ENCODE results near the gene HLA-F.
A peak's percentile ranks its signal among the peaks of the same experiment; 100 is the strongest.

Gene HLA-F

DNA sequence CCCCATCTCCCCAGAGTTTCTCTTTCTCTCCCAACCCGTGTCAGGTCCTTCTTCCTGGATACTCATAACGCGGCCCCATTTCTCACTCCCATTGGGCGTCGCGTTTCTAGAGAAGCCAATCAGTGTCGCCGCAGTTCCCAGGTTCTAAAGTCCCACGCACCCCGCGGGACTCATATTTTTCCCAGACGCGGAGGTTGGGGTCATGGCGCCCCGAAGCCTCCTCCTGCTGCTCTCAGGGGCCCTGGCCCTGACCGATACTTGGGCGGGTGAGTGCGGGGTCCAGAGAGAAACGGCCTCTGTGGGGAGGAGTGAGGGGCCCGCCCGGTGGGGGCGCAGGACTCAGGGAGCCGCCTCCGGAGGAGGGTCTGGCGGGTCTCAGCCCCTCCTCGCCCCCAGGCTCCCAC, at the start of gene HLA-F:
Gene HLA-F, plus strand, starts transcription at position 173 of the 404 bp plus-strand sequence. Its CDS starts 30 bp downstream, at position 203.
- DNase-seq: peak; percentile 69

DNA sequence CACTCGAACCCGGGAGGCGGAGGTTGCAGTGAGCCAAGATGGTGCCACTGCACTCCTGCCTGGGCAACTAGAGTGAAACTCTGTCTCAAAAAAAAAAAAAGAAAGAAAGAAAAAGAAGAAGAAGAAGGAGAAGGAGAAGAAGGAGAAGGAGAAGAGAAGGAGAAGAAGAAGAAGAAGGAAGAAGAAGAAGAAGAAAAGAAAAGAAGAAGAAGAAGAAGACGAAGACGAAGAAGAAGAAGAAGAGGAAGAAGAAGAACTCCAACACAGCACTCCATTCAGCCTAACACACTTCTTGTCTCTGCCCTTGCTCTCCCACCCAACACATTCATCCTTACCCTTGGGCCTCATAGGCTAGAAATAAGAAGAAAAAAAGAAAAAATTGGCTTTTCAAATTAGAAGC, 49.2 kb upstream of the HLA-F start:
- DNase-seq: no peak

DNA sequence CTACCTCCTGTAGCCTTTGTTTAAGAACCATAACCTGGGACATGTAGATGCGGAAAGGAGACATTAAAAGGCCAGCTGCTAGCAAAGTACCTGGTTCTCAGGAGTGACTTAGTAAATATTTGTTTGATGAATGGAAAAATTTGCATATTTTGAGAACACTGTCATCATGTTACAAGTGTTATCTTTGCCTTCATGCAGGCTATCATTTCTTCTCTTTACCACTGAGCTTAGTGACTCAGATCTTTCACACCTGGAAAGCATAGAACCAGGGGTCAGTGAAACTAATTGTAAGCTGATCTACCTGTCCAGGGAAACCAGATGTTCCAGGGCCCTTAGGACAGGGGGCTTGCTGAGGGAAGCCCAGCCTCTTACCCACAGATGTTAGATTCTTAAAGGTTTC, 47.7 kb upstream of the HLA-F start:
- DNase-seq: no peak

DNA sequence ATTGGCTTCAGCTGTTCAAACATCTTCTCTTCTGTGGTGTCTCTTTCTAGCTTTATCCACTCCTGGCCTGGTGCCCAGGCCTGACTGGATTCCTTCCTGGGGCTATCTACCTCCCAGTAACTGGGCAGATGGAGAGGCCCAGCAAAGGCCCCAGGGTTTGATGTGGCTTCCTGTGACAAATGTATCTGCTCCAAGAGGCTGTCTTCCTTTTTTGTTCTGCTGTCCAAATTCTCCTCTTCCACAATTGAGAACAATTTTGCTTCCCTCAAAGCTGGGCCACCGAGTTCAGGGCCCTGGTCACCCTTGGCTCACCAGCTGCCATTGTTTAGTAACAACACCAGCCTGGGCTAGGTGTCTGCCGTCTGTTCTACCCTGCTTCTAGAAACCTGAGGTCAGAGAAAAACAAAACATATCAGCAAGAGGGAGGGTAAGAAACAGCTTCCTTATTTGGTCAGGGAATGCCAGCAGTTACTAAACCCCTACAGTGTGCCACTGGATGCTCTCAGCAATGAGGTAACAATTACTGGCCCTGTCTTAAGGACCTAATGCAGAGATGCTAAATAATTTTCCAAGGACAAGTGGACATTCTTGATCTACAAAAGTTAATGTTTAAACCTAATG, 46.1 kb upstream of the HLA-F start:
- no peak for DNase-seq

DNA sequence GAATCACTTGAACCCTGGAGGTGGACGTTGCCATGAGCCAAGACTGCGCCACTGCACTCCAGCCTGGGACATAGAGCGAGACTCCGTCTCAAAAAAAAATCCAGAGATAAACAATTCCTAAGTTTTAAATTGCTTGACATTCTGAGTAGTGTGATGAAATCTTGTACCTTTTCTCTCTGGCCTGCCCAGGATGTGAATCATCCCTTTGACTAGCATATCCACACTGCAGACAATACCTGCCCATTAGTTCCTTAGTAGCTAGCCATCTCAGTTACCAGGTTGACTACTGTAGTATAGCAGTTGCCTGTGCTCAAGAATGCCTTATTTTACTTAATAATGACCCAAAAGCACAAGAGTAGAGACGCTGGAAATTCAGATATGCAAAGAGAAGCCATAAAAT, 45.1 kb upstream of the HLA-F start:
- DNase-seq: no peak

DNA sequence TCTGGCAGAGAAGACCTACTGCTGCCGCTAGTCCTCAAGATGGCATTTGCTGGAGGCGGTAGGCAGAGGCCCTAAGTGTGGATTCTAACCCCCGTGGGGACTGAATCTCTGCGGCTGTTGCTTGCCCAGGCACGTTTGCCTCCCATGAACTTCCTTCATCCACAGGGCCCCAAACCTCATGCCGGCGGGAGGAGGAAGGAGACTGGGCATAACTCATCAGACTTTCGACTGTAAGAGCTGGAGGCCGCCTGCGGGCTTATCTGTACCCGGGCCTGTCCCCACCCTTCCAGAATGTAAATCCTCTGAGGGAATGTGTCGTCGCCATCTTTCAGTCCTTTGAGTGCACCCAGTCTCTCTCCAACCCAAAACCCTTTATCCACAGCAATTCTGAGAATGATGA, 43.3 kb upstream of the HLA-F start:
- DNase-seq: no peak

DNA sequence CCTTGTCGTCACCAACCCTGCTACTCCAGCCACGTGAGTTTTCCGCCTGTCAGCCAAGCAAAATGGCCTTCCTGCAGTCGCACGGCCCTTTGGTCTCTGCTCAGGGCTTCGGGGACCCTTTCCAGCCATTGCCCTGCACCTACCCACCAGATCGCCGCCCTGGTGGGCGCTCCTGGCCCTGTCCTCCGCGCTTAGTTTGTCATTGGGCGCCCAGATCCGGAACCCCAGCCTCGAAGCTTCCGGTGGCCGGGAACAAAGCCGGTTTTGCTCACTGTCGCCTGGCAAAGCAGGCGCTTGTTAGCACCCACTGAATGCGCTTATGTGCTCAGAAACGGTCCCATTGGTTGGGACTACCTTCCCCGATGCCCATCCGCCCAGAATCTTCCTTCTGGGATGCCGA, 42.8 kb upstream of the HLA-F start:
- DNase-seq: no peak

DNA sequence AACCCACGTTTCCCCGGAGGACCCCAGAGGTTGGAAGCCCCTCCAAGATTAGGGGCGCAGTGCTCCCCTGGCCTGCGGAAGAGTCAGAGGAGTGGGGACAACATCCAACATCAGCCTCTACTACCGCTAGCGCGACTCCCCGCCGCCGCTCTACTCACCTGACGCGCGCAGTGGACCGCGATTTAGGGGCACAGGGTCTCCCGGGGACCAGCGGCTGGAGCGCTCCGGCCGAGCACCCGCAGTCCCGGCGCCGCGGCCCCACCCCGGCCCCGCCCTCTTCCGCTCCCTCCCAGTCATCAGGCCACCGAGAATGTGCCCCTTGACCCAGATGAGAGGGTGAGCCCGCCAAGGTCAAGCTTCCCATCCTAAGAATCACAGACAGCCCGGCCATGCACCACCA, 42.3 kb upstream of the HLA-F start, which contains the start of gene ZFP57:
Gene ZFP57, minus strand, starts transcription at position 249 of the 400 bp plus-strand sequence. CDS start 4,149 bp downstream, outside the sequence.
- no peak for DNase-seq

DNA sequence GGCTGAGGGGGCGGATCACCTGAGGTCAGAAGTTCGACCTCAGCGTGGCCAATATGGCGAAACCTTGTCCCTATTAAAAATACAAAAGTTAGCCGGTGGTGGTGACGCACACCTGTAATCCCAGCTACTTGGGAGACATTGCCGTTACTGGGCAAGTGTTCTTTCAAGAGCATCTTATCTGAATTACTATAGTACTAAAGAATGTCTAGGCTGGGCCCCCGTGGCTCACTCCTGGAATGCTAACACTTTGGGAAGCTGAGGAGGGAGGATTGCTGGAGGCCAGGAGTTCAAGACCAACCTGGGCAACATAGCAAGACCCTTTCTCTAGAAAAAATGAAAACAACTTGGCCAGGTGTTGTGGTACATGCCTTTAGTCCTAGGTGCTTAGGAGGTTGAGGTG, 41.4 kb upstream of the HLA-F start:
- DNase-seq: no peak

DNA sequence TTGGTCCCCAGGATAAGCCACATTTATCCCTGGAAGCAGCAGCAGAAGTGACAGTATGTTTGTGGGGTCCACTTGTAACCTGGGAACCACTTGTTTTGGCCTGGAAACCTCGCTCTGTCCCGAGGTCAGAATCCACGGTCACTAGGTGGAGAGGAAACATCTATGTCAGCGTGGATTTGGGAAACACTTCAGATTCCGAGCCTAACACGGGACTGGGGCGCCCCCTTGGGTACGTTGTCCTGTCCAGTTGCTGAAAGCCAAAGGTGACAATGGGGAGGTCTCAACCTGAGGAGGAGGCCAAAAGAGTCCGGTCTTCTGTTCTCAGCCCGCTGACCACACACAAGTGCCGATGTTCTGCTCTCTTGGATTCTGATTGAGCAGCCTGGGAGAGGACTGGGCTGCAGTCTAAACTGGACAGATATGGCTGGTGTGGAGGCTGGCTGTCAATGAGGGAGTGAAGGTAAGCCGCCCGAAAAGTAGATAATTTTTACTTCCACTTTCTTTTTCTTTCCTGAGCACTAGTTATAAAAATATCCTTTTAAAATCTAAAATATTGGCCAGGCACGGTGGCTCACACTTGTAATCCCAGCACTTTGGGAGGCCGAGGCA, 37.4 kb upstream of the HLA-F start:
- DNase-seq: no peak

DNA sequence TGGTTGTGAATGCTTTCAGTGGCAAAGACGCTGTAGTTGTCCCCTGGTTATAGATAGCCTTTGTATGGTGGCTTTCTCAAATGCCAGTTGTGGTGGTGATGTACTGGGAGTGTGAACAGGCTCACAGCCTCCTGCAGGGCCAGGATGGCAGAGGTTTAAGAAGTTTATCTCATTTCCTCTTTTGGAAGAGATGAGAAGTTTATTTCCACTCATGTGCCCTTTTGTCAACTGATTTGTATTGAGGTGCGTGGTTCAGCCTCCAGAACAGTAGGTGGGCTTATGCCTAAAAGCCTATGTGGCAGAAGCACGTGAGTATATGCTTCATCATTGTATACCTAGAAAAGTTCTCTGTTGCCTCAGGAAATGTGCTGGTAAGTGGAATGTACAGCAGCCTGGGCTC, 28.6 kb upstream of the HLA-F start:
- DNase-seq: no peak

DNA sequence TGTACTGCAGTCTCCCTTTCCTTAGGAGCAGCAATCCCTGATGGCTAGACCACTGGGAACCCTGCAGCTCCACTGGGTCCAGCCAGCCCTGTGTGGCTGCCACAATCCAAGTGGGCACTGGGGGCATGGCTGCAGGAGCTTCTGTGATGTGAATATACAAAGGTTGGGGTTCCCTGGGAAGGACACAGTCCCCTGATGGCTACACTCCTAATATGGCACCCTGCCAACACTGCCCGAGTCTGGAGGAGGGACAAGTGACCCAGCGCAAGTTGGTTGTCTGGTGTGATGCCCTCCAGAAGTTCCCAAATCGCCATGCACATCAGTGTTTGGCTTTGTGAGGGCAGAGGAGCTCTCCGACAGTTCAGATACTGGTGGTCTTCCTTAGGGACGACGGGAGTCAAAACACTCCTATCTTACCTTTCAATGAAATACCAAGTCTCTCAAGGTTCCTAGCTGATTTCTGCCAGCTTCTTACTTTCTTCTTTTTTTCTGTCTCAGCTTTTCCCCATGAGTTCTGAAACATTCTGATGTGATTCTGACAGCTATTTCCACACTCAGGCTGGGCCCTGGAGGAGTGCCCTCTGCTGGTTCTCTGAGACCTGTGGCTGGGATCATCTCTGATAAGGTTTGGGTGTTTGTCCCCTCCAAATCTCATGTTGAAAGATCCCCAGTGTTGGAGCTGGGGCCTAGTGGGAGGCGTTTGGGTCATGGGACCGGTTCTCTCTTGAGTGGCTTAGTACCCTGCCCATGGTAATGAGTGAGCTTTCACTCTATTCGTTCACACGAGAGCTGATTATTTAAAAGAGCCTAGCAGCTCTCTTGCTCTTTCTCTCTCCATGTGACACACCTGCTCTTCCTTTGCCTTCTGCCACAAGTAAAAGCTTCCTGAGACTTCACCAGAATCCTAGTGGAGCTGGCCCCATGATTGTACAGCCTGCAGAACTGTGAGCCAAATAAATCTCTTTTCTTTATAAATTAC, 26.8 kb upstream of the HLA-F start:
- DNase-seq: no peak

DNA sequence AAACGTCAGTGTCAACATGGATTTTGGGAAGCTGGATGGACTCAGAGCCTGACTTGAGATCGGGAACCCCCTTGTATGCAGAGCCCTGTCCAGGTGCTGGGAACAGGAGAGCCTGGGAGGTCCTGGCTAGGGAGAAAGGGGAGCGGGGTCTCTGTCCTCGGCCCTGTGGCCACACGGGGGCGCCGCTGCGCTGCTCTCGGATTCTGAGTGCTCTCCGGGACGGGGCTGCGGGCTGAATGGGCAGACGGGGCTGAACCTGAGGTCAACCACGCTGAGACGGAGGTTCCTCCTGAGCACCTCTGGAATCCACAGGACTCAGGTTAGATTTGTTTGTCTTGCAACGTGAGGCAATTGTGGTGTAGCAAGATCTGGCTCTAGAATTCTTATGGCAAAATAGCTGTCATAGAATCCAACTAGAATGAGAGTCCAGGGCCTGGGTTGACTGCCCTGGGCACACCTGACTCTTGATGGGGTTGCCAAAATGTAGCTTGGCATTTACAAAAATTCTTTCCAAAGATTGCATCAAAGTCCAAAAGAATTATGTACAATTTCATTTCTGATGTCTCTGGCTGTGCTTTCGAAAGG, 20.6 kb upstream of the HLA-F start:
- no peak for DNase-seq

DNA sequence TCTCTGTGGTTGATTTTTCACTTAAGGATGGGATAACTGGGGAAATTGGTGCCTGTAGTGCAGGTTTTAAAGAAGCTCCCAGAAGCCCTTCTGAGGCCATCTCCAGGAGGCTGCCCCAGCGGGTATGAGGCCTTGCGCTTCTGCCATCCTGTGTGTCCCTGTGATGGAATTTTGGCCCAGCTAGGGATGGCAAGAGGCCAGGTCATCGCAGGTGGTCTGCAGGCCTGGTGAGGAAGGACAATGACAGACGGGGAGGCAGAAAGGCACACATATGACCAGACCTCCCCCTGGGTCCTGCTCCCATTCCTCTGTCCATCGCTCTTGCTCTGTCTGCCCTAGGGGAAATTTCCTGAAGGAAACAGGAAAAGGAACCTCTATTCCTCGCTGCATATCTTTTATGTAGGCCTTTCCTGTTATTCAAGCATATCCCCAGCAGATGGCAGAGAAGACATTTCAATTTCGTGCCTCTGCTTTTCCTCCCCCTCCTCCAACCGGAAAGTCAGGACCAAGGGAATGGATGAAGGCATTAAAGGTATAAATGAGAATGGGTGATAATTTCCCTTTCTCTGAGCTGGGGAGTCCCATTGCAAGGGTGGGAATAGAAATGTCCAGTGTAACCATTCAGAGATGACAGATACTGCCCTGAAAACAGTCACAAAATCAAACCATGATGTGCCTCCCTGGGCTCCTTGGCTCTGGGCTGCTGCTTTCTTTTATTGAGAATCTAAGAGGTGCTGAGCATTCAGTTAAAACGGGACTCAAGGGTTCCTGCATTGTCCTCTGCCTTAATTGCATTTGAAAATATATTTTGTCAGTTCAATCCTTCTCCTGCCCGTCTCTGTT, 17.6 kb upstream of the HLA-F start:
- DNase-seq: no peak

DNA sequence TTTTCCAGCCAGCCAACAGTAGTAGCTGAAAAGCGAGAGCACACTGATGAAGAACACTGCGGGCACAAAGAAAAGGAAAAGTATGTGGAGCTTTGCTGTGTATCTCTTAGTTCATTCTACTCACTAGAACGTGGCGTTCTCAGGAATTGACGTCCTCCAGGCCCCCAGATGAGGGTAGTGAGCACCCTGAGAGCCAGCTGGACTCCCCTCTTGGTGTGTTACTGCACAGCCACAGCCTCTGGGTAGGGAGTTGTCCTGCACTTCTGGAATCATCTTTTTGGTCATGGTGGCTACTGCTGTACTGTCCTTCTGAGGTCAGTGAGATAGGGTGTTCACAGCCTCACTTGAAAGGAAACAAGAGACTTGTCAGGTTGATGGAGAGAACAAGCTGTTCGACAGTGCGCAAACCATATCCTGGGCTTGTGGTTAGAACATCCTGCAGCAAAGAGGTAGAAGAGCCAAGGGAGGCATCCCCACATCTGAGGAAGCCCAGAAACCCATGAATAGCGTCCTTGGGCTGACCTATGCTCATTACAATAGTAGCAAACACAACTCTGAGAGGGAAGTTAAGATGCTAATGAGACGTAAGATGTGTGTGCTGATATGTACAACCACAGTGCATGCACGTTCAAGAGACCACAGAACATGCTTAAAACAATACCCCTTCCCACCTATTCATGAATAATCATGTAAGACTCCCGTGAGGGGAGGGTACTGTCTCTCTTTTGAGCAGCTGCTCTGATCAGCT, 14.6 kb upstream of the HLA-F start:
- no peak for DNase-seq

DNA sequence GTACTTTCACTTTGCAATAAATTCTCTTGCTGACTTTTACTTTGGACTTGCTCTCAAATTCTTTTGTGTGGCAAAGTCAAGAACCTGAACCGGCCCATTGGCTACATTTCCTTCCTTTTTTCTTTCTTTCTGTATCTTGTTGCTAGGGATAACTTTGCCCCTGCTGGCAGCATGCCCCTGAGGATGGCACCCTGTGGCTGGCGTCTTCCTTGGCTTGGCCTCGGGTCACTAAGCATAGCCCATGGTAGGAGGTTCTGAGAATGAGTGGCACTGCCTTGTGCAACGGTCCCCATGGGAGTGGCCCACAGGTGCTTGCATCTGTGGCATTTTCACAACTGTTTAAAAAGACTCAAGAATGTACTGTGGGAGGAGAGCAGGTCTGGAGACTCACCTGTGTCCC, 14.0 kb upstream of the HLA-F start:
- no peak for DNase-seq

DNA sequence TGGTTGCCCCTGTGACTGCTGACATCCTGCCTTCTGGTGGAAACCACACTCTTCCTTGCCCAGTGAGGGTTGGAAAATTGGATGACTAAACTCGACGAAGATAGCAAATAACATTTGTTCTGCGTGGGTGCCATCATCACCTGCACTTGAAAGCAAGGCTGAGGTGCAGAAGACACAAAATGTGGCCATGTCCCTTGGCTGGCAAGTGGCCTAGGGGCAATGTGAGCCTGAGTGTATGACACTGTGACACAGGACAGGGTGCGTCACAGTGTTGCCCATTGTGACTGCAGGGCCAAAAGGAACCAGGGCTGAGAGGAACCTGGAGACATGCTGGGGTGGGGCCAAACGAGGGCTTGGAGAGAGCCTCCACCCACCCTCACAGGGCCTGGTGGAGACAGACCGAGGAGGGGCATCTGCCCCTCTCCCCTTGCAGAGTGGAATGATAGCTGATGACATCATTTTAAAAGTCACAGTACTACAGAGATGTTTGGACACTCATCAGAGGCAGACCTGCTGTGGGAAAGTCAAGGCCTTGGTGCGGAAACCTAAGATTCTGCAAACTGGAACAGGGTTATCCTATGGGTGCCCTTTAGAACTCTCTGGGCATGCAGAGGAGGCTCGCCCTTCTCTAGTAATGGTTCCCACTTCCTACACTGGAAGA, 12.8 kb upstream of the HLA-F start:
- DNase-seq: no peak

DNA sequence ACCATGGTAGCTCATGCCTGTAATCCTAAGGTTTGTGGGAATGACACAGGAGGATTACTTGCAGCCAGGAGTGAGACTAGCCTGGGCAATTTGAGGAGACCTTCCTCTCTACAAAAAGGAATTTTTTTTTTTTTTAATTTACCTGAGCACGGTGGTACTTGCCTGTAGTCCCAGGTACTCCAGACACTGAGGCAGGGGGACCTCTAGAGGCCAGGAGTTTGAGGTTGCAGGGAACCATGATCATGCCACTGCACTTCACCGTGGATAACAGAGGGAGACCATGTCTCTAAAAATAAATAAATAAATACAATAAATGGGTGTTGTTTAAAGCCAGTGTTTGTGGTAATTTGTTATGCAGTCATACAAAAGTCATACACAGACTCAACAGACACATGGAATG, 2.4 kb upstream of the HLA-F start:
- DNase-seq: no peak

DNA sequence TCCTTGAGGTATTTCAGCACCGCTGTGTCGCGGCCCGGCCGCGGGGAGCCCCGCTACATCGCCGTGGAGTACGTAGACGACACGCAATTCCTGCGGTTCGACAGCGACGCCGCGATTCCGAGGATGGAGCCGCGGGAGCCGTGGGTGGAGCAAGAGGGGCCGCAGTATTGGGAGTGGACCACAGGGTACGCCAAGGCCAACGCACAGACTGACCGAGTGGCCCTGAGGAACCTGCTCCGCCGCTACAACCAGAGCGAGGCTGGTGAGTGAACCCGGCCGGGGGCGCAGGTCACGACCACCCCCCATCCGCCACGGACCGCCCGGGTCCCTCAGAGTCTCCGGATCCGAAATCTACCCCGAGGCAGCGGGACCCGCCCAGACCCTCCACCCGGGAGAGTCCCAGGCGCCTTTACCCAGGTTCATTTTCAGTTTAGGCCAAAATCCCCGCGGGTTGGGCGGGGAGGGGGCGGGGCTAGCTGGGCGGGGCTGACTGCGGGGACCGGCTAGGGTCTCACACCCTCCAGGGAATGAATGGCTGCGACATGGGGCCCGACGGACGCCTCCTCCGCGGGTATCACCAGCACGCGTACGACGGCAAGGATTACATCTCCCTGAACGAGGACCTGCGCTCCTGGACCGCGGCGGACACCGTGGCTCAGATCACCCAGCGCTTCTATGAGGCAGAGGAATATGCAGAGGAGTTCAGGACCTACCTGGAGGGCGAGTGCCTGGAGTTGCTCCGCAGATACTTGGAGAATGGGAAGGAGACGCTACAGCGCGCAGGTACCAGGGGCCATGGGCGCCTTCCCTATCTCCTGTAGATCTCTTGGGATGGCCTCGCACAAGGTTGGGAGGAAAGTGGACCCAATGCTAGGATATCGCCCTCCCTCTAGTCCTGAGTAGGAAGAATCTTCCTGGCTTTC, 693 bp downstream of the HLA-F start:
- DNase-seq: no peak
